Fibroblast of lung (primary cell): ENCODE data around the gene AARS1. TPM values are rescaled to one million over a fixed set of nuclear protein-coding genes. Genes with fewer than 3 reads are reported as not detected.
"Not testable (repeated sequence)": the region's sequence is repeated elsewhere in the genome, so short reads cannot be mapped to it uniquely, and the experiment has no call there.

ENCODE experiments used
- DNase-seq, 2 donors: peaks; one replicate each; pipeline versions ENCODE4 v3.0.0 to v3.0.0-alpha.2; 2010; ENCODE audit warnings: low read depth in 2 of 2
- H2AFZ ChIP-seq: 2 replicates; pipeline ENCODE4 v1.5.1; 2012; ENCODE audit warnings: low read length, control low read depth, inconsistent platforms
- H3K27ac ChIP-seq: 2 replicates; pipeline ENCODE4 v1.5.1; 2011; ENCODE audit warnings: low read length, control low read depth; ENCODE audit not compliant: insufficient read depth
- H3K27me3 ChIP-seq: 2 replicates; pipeline ENCODE4 v1.5.1; 2011; ENCODE audit warnings: mild to moderate bottlenecking, low read length; ENCODE audit not compliant: control insufficient read depth, insufficient read depth
- H3K36me3 ChIP-seq: 2 replicates; pipeline ENCODE4 v1.5.1; 2011; ENCODE audit warnings: low read length; ENCODE audit not compliant: control insufficient read depth, insufficient read depth
- H3K4me1 ChIP-seq: 2 replicates; pipeline ENCODE4 v1.5.1; 2011; ENCODE audit warnings: low read length; ENCODE audit not compliant: control insufficient read depth, insufficient read depth; ENCODE audit errors: extremely low read depth
- H3K4me2 ChIP-seq: 2 replicates; pipeline ENCODE4 v1.5.1; 2011; ENCODE audit warnings: low read length, control low read depth; ENCODE audit not compliant: insufficient read depth; ENCODE audit errors: extremely low read depth
- H3K4me3 ChIP-seq, 4 experiments: fragments of 200-600 bp in 1 of 4; sonication (generic) in 1 of 4; replicated peaks in 1 of 4; 2 replicates each; pipeline ENCODE4 v1.5.1; 2011 to 2016; ENCODE audit warnings: low read length in 4 of 4, low read depth in 3 of 4, mild to moderate bottlenecking in 3 of 4, control low read depth in 2 of 4, inconsistent platforms in 1 of 4, mixed read lengths in 1 of 4; ENCODE audit not compliant: insufficient read depth in 1 of 4; ENCODE audit errors: control extremely low read depth in 1 of 4
- H3K79me2 ChIP-seq: 2 replicates; pipeline ENCODE4 v1.5.1; 2012; ENCODE audit warnings: mild to moderate bottlenecking, low read length, inconsistent platforms; ENCODE audit not compliant: control insufficient read depth, insufficient read depth
- H3K9ac ChIP-seq: 2 replicates; pipeline ENCODE4 v1.5.1; 2011; ENCODE audit warnings: mild to moderate bottlenecking, low read length, control low read depth; ENCODE audit not compliant: insufficient read depth
- H3K9me3 ChIP-seq: 2 replicates; pipeline ENCODE4 v1.5.1; 2012; ENCODE audit warnings: low read depth, low read length; ENCODE audit not compliant: control insufficient read depth, insufficient read depth
- H4K20me1 ChIP-seq: 2 replicates; pipeline ENCODE4 v1.5.1; 2011; ENCODE audit warnings: low read length; ENCODE audit not compliant: control insufficient read depth, insufficient read depth; ENCODE audit errors: extremely low read depth
- CTCF ChIP-seq, 2 donors: IDR thresholded peaks in 1 of 2; conservative IDR thresholded peaks in 1 of 2; 1 replicate in 1 of 2; 2 replicates in 1 of 2; pipeline ENCODE4 v1.5.1; 2011 to 2012; ENCODE audit warnings: low read length in 2 of 2, control low read depth in 1 of 2, inconsistent platforms in 1 of 2, low read depth in 1 of 2, mild to moderate bottlenecking in 1 of 2
- EZH2 ChIP-seq: IDR thresholded peaks from 2 replicates; pipeline ENCODE4 v1.5.1; 2012; ENCODE audit warnings: low read length, control low read depth, mild to moderate bottlenecking; ENCODE audit errors: missing control alignments
- polyA plus RNA-seq, 2 donors: library from polyadenylated mRNA; depleted of rRNA in 1 of 2; stranded (reverse) in 1 of 2; unstranded in 1 of 2; fragments of >200 nt; gene quantifications; 2 replicates each; pipeline ENCODE4 v1.2.1, GENCODE V29; 2011 to 2012; ENCODE audit warnings: missing spikeins in 1 of 2
- total RNA-seq: library from RNA; depleted of rRNA; stranded (reverse); fragments of >200 nt; gene quantifications from 2 replicates; pipeline ENCODE4 v1.2.1, GENCODE V29; 2014

AARS1 gene
- total and polyA plus RNA-seq, 2 donors (not counting 1 experiment from before 2014, with no cell fraction given), result 137 to 596 TPM

- Histone ChIP-seq H3K4me1 (no peaks in the 10 kb centered on the region), H3K36me3 (peaks cover 22% of the 10 kb centered on the region), H3K27me3 (no peaks in the 10 kb centered on the region), H3K9ac (no peak overlapping the region), H4K20me1 (no peaks in the 10 kb centered on the region), H3K9me3 (no peaks in the 10 kb centered on the region), H2AFZ (no peak overlapping the region), H3K79me2 (no peaks in the 10 kb centered on the region), H3K4me3 (no peak overlapping the region), H3K27ac (no peak overlapping the region), H3K4me2 (no peak overlapping the region)
- TF ChIP-seq EZH2 (no peak), CTCF (conservative IDR thresholded peaks at IDR 0.05 in 1 of 2, IDR thresholded peaks at IDR 0.05 in 1 of 2; ENCODE audit: low read depth in 1 of 2, low read length in 2 of 2) (peak; percentile 57 to 68)
- peak; percentile 24 to 44 for DNase-seq
Measured at GRCh38 chr16:70267516-70267915, 21.8 kb downstream of the AARS1 start.

- H3K36me3 ChIP-seq, result peaks cover 32% of the 10 kb centered on the region
- H3K4me2 ChIP-seq, H3K4me1 ChIP-seq, H3K9me3 ChIP-seq, H3K9ac ChIP-seq, H3K79me2 ChIP-seq, H3K4me3 ChIP-seq, H4K20me1 ChIP-seq, H2AFZ ChIP-seq, H3K27ac ChIP-seq, H3K27me3 ChIP-seq, DNase-seq: not testable (repeated sequence)
Measured at GRCh38 chr16:70259903-70260302, 29.4 kb downstream of the AARS1 start.

- Histone ChIP-seq H4K20me1 (no peaks in the 10 kb centered on the region), H3K79me2 (no peaks in the 10 kb centered on the region), H3K36me3 (peaks cover 35% of the 10 kb centered on the region), H3K9me3 (no peaks in the 10 kb centered on the region), H3K4me1 (no peaks in the 10 kb centered on the region), H3K4me3 (no peak overlapping the region), H3K4me2 (no peak overlapping the region), H3K27me3 (no peaks in the 10 kb centered on the region), H3K27ac (no peak overlapping the region), H2AFZ (no peak overlapping the region), H3K9ac (no peak overlapping the region)
- no peak for TF ChIP-seq EZH2
- TF ChIP-seq CTCF (conservative IDR thresholded peaks at IDR 0.05 in 1 of 2, IDR thresholded peaks at IDR 0.05 in 1 of 2; ENCODE audit: low read depth in 1 of 2, low read length in 2 of 2), result no peak
- no peak for DNase-seq
Measured at GRCh38 chr16:70258946-70259345, 30.4 kb downstream of the AARS1 start.
